PFSK-1 (cell line): ENCODE data around the gene LRFN2.

ENCODE experiments used
- FOXP2 ChIP-seq: optimal IDR thresholded peaks from 2 replicates; pipeline ENCODE3; 2011; ENCODE audit warnings: borderline replicate concordance, control low read depth, inconsistent platforms; ENCODE audit not compliant: insufficient read depth; ENCODE audit errors: extremely low read length, extremely low read depth
- POLR2AphosphoS5 ChIP-seq: IDR thresholded peaks from 2 replicates; pipeline ENCODE4 v1.6.1; 2012; ENCODE audit warnings: low read depth, mild to moderate bottlenecking, control low read depth, low read length, moderate library complexity
- SIN3A ChIP-seq: IDR thresholded peaks from 2 replicates; pipeline ENCODE4 v1.6.1; 2012; ENCODE audit warnings: mild to moderate bottlenecking, low read length, moderate library complexity, borderline replicate concordance; ENCODE audit not compliant: insufficient read depth
- TAF1 ChIP-seq: IDR thresholded peaks from 2 replicates; pipeline ENCODE4 v1.6.1; 2012; ENCODE audit warnings: low read length, control low read depth, borderline replicate concordance; ENCODE audit not compliant: insufficient read depth
- TF ChIP-seq, protein P1 (sequence below), 2 experiments: IDR thresholded peaks; 2 replicates each; pipeline versions ENCODE4 v1.6.1 to v1.8.0; 2011 to 2012; ENCODE audit warnings: low read depth in 2 of 2, low read length in 2 of 2, control low read depth in 1 of 2, inconsistent platforms in 1 of 2, mild to moderate bottlenecking in 1 of 2, moderate library complexity in 1 of 2; ENCODE audit not compliant: insufficient read depth in 1 of 2

Gene LRFN2

DNA sequence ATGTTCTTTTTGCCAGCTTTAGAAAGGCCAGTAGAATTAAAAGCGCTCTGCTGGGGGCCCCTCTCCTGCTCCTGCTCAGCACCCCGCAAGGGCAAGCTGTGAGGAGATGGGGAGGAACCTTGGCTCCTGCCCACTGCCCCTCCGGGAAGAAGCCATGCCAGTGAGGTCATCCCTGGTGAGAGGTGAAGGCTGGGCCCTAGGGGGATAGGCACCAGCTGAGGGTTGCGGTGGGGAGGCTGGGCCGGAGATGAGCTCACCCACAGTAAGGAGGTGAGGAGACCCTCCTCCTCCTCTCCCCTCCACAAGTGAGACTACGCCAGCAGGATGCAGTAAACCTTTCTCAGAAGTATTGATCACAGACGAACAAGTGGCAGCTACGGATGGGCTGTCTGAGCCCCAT lies 32.1 kb downstream of the LRFN2 start:
- TF ChIP-seq SIN3A, result no peak
- TF ChIP-seq TAF1, result no peak
- no peak for TF ChIP-seq POLR2AphosphoS5
- TF ChIP-seq FOXP2, result no peak
- TF ChIP-seq, protein P1, sequence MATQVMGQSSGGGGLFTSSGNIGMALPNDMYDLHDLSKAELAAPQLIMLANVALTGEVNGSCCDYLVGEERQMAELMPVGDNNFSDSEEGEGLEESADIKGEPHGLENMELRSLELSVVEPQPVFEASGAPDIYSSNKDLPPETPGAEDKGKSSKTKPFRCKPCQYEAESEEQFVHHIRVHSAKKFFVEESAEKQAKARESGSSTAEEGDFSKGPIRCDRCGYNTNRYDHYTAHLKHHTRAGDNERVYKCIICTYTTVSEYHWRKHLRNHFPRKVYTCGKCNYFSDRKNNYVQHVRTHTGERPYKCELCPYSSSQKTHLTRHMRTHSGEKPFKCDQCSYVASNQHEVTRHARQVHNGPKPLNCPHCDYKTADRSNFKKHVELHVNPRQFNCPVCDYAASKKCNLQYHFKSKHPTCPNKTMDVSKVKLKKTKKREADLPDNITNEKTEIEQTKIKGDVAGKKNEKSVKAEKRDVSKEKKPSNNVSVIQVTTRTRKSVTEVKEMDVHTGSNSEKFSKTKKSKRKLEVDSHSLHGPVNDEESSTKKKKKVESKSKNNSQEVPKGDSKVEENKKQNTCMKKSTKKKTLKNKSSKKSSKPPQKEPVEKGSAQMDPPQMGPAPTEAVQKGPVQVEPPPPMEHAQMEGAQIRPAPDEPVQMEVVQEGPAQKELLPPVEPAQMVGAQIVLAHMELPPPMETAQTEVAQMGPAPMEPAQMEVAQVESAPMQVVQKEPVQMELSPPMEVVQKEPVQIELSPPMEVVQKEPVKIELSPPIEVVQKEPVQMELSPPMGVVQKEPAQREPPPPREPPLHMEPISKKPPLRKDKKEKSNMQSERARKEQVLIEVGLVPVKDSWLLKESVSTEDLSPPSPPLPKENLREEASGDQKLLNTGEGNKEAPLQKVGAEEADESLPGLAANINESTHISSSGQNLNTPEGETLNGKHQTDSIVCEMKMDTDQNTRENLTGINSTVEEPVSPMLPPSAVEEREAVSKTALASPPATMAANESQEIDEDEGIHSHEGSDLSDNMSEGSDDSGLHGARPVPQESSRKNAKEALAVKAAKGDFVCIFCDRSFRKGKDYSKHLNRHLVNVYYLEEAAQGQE (IDR thresholded peaks at IDR 0.05; ENCODE audit: insufficient read depth in 1 of 2, low read depth in 2 of 2, low read length in 2 of 2), result no peak

GRCh38 chr6:40552941-40553340 lies 34.2 kb downstream of the LRFN2 start:
- TF ChIP-seq TAF1, result no peak
- TF ChIP-seq, protein P1 (IDR thresholded peaks at IDR 0.05; ENCODE audit: insufficient read depth in 1 of 2, low read depth in 2 of 2, low read length in 2 of 2), result no peak
- no peak for TF ChIP-seq POLR2AphosphoS5
- no peak for TF ChIP-seq SIN3A
- TF ChIP-seq FOXP2, result no peak

- no peak for TF ChIP-seq SIN3A
- TF ChIP-seq POLR2AphosphoS5, result no peak
- TF ChIP-seq, protein P1 (IDR thresholded peaks at IDR 0.05; ENCODE audit: insufficient read depth in 1 of 2, low read depth in 2 of 2, low read length in 2 of 2), result no peak
- no peak for TF ChIP-seq TAF1
- TF ChIP-seq FOXP2, result no peak
Measured at GRCh38 chr6:40551966-40552505, 35.1 kb downstream of the LRFN2 start.

DNA sequence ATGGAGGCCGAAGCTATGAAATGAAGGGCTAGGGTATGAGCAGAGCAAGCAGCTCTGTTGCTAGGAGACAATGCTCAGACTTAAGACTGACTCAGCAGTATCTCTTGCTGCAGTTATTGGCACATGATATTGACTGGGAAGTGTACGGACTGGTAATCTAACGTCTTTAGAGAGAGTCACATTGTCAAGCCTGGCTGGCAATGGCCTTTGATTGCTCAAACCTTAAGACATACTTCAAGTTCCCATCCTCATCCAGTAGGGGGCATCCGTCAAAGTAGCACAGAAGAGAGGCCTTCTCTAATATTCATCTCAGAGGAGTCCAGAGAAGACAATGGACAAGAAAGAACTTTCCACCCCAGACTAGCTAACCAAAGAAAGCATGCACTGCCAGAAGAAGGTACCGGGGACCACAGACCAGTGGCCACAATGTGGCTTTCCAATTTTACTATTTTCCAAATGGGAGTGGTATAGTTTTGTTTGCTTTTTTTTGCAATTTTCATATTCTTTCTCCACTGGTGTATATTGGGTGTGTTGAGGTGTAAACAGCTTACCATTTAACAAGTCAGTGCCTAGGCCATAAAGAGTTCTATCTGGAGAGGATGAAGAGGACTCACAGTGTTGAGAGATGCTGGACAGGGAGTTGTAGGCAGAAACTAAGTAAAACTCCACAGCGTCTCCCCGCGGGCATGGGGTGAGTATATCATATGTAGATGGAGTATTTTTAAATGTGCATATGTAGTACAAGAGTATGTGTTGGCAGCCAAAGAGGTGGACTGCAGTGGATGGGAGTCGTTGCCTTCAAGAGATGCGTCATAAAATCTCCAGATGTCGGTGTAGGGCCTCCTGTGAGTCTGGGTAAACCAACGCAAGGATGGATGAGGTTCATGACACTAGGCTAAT lies 36.7 kb downstream of the LRFN2 start:
- TF ChIP-seq, protein P1 (IDR thresholded peaks at IDR 0.05; ENCODE audit: insufficient read depth in 1 of 2, low read depth in 2 of 2, low read length in 2 of 2), result no peak
- TF ChIP-seq POLR2AphosphoS5, result no peak
- no peak for TF ChIP-seq FOXP2
- no peak for TF ChIP-seq TAF1
- no peak for TF ChIP-seq SIN3A
